ENCODE measurements around the gene CERCAM.

DNA sequence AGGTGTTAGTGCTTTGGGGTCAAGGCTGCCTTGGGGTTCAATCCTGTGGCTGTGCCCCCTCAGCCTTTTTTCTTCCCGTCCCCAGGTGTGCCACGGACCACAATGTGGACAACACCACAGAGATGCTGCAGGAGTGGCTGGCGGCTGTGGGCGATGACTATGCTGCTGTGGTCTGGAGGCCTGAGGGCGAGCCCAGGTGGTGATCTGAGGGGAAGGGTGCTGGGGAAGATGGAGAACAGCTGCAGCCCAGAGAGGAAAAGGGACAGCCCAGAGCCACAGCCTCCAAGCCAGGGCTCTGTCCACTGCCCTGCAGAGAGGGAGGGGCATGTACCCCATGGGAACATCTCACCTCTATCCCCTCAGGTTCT, 2.1 kb downstream of the CERCAM start:
- TF ChIP-seq, protein P1, sequence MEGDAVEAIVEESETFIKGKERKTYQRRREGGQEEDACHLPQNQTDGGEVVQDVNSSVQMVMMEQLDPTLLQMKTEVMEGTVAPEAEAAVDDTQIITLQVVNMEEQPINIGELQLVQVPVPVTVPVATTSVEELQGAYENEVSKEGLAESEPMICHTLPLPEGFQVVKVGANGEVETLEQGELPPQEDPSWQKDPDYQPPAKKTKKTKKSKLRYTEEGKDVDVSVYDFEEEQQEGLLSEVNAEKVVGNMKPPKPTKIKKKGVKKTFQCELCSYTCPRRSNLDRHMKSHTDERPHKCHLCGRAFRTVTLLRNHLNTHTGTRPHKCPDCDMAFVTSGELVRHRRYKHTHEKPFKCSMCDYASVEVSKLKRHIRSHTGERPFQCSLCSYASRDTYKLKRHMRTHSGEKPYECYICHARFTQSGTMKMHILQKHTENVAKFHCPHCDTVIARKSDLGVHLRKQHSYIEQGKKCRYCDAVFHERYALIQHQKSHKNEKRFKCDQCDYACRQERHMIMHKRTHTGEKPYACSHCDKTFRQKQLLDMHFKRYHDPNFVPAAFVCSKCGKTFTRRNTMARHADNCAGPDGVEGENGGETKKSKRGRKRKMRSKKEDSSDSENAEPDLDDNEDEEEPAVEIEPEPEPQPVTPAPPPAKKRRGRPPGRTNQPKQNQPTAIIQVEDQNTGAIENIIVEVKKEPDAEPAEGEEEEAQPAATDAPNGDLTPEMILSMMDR (IDR thresholded peaks at IDR 0.05), result no peak
- no peak for TF ChIP-seq POLR2A (IDR thresholded peaks at IDR 0.05)

Measured in esophagus squamous epithelium (tissue), 4 donors.